H1 (cell line): ENCODE results near the gene SH3BGRL3. TPM values are rescaled to one million over a fixed set of nuclear protein-coding genes. Genes with fewer than 3 reads are reported as not detected.

Experiments
- CTCF ChIA-PET: fragments of 300-600 bp; sonication (Branson Sonifier 250); formaldehyde crosslinking; loops from one replicate; lab custom pipeline; 2021; ENCODE audit not compliant: partially characterized antibody; lab: Charles Lee
- POLR2A ChIA-PET: fragments of 300-600 bp; sonication (Branson Sonifier 250); formaldehyde crosslinking; loops from one replicate; lab custom pipeline; 2021; ENCODE audit warnings: inconsistent platforms; ENCODE audit not compliant: partially characterized antibody; lab: Charles Lee
- DNase-seq, 2 experiments: peaks; one replicate each; pipeline versions ENCODE4 v3.0.0 to v3.0.0-alpha.2; 2010 to 2022; ENCODE audit warnings: low spot score in 2 of 2, low read depth in 1 of 2, mixed read lengths in 1 of 2
- FAIRE-seq: peaks from 2 replicates; lab custom pipeline; 2011; peaks lifted over from hg19 to GRCh38; lab: Jason Lieb, UNC
- H2AFZ ChIP-seq: 2 replicates; pipeline ENCODE4 v1.8.1; 2012; ENCODE audit warnings: low read length, inconsistent platforms
- H2AK5ac ChIP-seq: 2 replicates; pipeline ENCODE4 v1.6.1; 2013; ENCODE audit warnings: low read depth, low read length
- H2BK120ac ChIP-seq: replicated peaks from 2 replicates; pipeline ENCODE3; 2013; ENCODE audit warnings: low read depth, low read length, inconsistent platforms
- H2BK12ac ChIP-seq: 2 replicates; pipeline ENCODE4 v1.6.1; 2013; ENCODE audit warnings: low read depth, low read length
- H2BK15ac ChIP-seq: 2 replicates; pipeline ENCODE4 v1.6.1; 2013; ENCODE audit warnings: low read length
- H2BK20ac ChIP-seq: 2 replicates; pipeline ENCODE4 v1.6.1; 2013; ENCODE audit warnings: low read length
- H2BK5ac ChIP-seq: 2 replicates; pipeline ENCODE4 v1.6.1; 2013; ENCODE audit warnings: low read depth, low read length
- H3K14ac ChIP-seq: 2 replicates; pipeline ENCODE4 v1.6.1; 2013; ENCODE audit warnings: inconsistent platforms; ENCODE audit not compliant: insufficient read length
- H3K18ac ChIP-seq: 2 replicates; pipeline ENCODE4 v1.6.1; 2013; ENCODE audit warnings: low read length; ENCODE audit errors: extremely low read depth
- H3K23ac ChIP-seq: 2 replicates; pipeline ENCODE4 v1.6.1; 2013; ENCODE audit warnings: inconsistent platforms; ENCODE audit not compliant: insufficient read length
- H3K23me2 ChIP-seq: 2 replicates; pipeline ENCODE4 v1.6.1; 2013; ENCODE audit warnings: low read depth, low read length
- H3K27ac ChIP-seq: 2 replicates; pipeline ENCODE4 v1.6.1; 2011; ENCODE audit warnings: low read depth, low read length, inconsistent platforms
- H3K27me3 ChIP-seq, 4 experiments: replicated peaks in 1 of 4; 1 replicate in 1 of 4; 2 replicates in 3 of 4; pipeline versions ENCODE4 v1.6.1 to v1.8.1; 2011 to 2013; ENCODE audit warnings: low read length in 3 of 4, mild to moderate bottlenecking in 3 of 4, inconsistent platforms in 2 of 4, mixed read lengths in 2 of 4, moderate library complexity in 1 of 4; ENCODE audit not compliant: control insufficient read depth in 3 of 4, insufficient read depth in 3 of 4; ENCODE audit errors: extremely low read depth in 1 of 4
- H3K36me3 ChIP-seq, 4 experiments: 2 replicates each; pipeline versions ENCODE4 v1.6.1 to v1.8.1; 2011 to 2013; ENCODE audit warnings: mild to moderate bottlenecking in 4 of 4, low read length in 3 of 4, moderate library complexity in 2 of 4, control low read depth in 1 of 4, inconsistent platforms in 1 of 4; ENCODE audit not compliant: insufficient read depth in 4 of 4, control insufficient read depth in 2 of 4
- H3K4ac ChIP-seq: replicated peaks from 2 replicates; pipeline ENCODE3; 2013; ENCODE audit warnings: low read length, low read depth, mixed read lengths, inconsistent platforms; ENCODE audit not compliant: insufficient read length
- H3K4me1 ChIP-seq, 4 experiments: replicated peaks in 1 of 4; 1 replicate in 1 of 4; 2 replicates in 3 of 4; pipeline versions ENCODE4 v1.6.1 to v1.8.1; 2011 to 2013; ENCODE audit warnings: low read length in 3 of 4, inconsistent platforms in 2 of 4, mixed read lengths in 1 of 4; ENCODE audit not compliant: insufficient read depth in 4 of 4, control insufficient read depth in 3 of 4
- H3K4me2 ChIP-seq, 2 experiments: 2 replicates each; pipeline versions ENCODE4 v1.6.1 to v1.8.1; 2011 to 2013; ENCODE audit warnings: low read depth in 2 of 2, low read length in 2 of 2, control low read depth in 1 of 2, inconsistent platforms in 1 of 2, mild to moderate bottlenecking in 1 of 2; ENCODE audit not compliant: insufficient read depth in 1 of 2
- H3K4me3 ChIP-seq, 4 experiments: fragments of 200-600, 300-600 bp in 1 of 4; sonication (generic), shearing (Covaris generic), sonication (Bioruptor Twin) in 1 of 4; 2 replicates each; pipeline versions ENCODE4 v1.5.1 to v1.8.1; 2011 to 2016; ENCODE audit warnings: low read length in 4 of 4, low read depth in 3 of 4, control low read depth in 2 of 4, inconsistent platforms in 2 of 4, mild to moderate bottlenecking in 2 of 4, mixed read lengths in 1 of 4, moderate library complexity in 1 of 4; ENCODE audit not compliant: insufficient read depth in 2 of 4; ENCODE audit errors: extremely low read depth in 1 of 4
- H3K56ac ChIP-seq: replicated peaks from 2 replicates; pipeline ENCODE3; 2013; ENCODE audit warnings: low read depth, mild to moderate bottlenecking, mixed read lengths, low read length, inconsistent platforms; ENCODE audit not compliant: insufficient read length
- H3K79me1 ChIP-seq: 2 replicates; pipeline ENCODE4 v1.6.1; 2013; ENCODE audit warnings: low read depth, low read length, control low read depth
- H3K79me2 ChIP-seq, 2 experiments: 2 replicates each; pipeline versions ENCODE4 v1.6.1 to v1.8.1; 2012 to 2013; ENCODE audit warnings: low read length in 2 of 2, mild to moderate bottlenecking in 2 of 2, inconsistent platforms in 1 of 2; ENCODE audit not compliant: insufficient read depth in 2 of 2, control insufficient read depth in 1 of 2
- H3K9ac ChIP-seq, 4 experiments: replicated peaks in 1 of 4; 1 replicate in 1 of 4; 2 replicates in 3 of 4; pipeline versions ENCODE4 v1.6.1 to v1.8.1; 2011 to 2013; ENCODE audit warnings: low read depth in 3 of 4, low read length in 3 of 4, control low read depth in 2 of 4, mild to moderate bottlenecking in 2 of 4, moderate library complexity in 2 of 4, inconsistent platforms in 1 of 4; ENCODE audit errors: extremely low read depth in 1 of 4
- H3K9me3 ChIP-seq, 2 experiments: 2 replicates each; pipeline versions ENCODE4 v1.6.1 to v1.8.1; 2012 to 2013; ENCODE audit warnings: mild to moderate bottlenecking in 2 of 2, moderate library complexity in 2 of 2, control low read depth in 1 of 2, inconsistent platforms in 1 of 2, low read depth in 1 of 2, low read length in 1 of 2, mixed read lengths in 1 of 2; ENCODE audit not compliant: insufficient read depth in 2 of 2
- H4K20me1 ChIP-seq, 2 experiments: replicated peaks in 1 of 2; 2 replicates each; pipeline versions ENCODE3 to v1.8.1; 2011 to 2013; ENCODE audit warnings: inconsistent platforms in 2 of 2, low read length in 2 of 2, mild to moderate bottlenecking in 1 of 2; ENCODE audit not compliant: insufficient read depth in 2 of 2, control insufficient read depth in 1 of 2
- H4K5ac ChIP-seq: 2 replicates; pipeline ENCODE4 v1.6.1; 2013; ENCODE audit warnings: low read length, low read depth, mixed read lengths, inconsistent platforms; ENCODE audit not compliant: insufficient read length
- H4K8ac ChIP-seq: 2 replicates; pipeline ENCODE4 v1.8.0; 2013; ENCODE audit warnings: mild to moderate bottlenecking, moderate library complexity, low read length, inconsistent platforms; ENCODE audit not compliant: insufficient read depth; ENCODE audit errors: extremely low read depth
- H4K91ac ChIP-seq: replicated peaks from 2 replicates; pipeline ENCODE3; 2013; ENCODE audit warnings: low read length, mixed read lengths, inconsistent platforms; ENCODE audit not compliant: insufficient read length
- BACH1 ChIP-seq: IDR thresholded peaks from 2 replicates; pipeline ENCODE4 v1.6.1; 2012; ENCODE audit warnings: low read length, improper control_type of control experiment
- CEBPB ChIP-seq: IDR thresholded peaks from 2 replicates; pipeline ENCODE4 v1.6.1; 2012; ENCODE audit warnings: low read depth, low read length
- CTBP2 ChIP-seq: IDR thresholded peaks from 2 replicates; pipeline ENCODE4 v1.7.0; 2011; ENCODE audit warnings: borderline replicate concordance, mild to moderate bottlenecking, moderate library complexity, mixed read lengths, low read length; ENCODE audit not compliant: insufficient read depth, insufficient read length
- E2F6 ChIP-seq: IDR thresholded peaks from 2 replicates; pipeline ENCODE4 v1.6.1; 2012; ENCODE audit warnings: inconsistent platforms
- EP300 ChIP-seq, 2 experiments: IDR thresholded peaks; 1 replicate in 1 of 2; 2 replicates in 1 of 2; pipeline ENCODE4 v1.6.1; 2011 to 2012; ENCODE audit warnings: low read depth in 2 of 2, low read length in 2 of 2, mild to moderate bottlenecking in 2 of 2, borderline replicate concordance in 1 of 2, inconsistent platforms in 1 of 2, moderate library complexity in 1 of 2
- KDM5A ChIP-seq: fragments of 200-600 bp; IDR thresholded peaks from 2 replicates; pipeline ENCODE4 v1.7.1; 2012; ENCODE audit warnings: mild to moderate bottlenecking, low read length, inconsistent platforms, mixed read lengths
- MAX ChIP-seq: IDR thresholded peaks from 2 replicates; pipeline ENCODE4 v1.6.1; 2012; ENCODE audit warnings: inconsistent platforms
- PHF8 ChIP-seq: fragments of 200-600 bp; sonication (generic); conservative IDR thresholded peaks from 2 replicates; pipeline ENCODE4 v1.7.1; 2012; ENCODE audit warnings: low read depth, mild to moderate bottlenecking, inconsistent platforms, low read length, moderate library complexity
- POLR2A ChIP-seq, 2 experiments: IDR thresholded peaks; 1 replicate in 1 of 2; 2 replicates in 1 of 2; pipeline ENCODE4 v1.6.1; 2011; ENCODE audit warnings: low read depth in 2 of 2, low read length in 2 of 2, mild to moderate bottlenecking in 2 of 2; ENCODE audit errors: control extremely low read depth in 1 of 2
- RBBP5 ChIP-seq: IDR thresholded peaks from 2 replicates; pipeline ENCODE4 v1.7.1; 2012; ENCODE audit warnings: low read depth, mild to moderate bottlenecking, inconsistent platforms, low read length, moderate library complexity, borderline replicate concordance
- SAP30 ChIP-seq: fragments of 300-600 bp; sonication (generic); IDR thresholded peaks from 2 replicates; pipeline ENCODE4 v1.7.1; 2012; ENCODE audit warnings: low read length, moderate library complexity, mild to moderate bottlenecking, inconsistent platforms; ENCODE audit not compliant: insufficient read depth, insufficient replicate concordance
- SP1 ChIP-seq: IDR thresholded peaks from 2 replicates; pipeline ENCODE4 v1.6.1; 2011; ENCODE audit warnings: low read depth, low read length
- TCF12 ChIP-seq: IDR thresholded peaks from 2 replicates; pipeline ENCODE4 v1.6.1; 2011; ENCODE audit warnings: low read depth, mild to moderate bottlenecking, low read length
- WGBS, 2 experiments: shearing (Covaris generic) in 1 of 2; methylation state at CpG; one replicate each; pipeline versions ENCODE4 v1.1.6 to v1.1.7; 2013 to 2015; ENCODE audit warnings: low lambda C conversion rate in 2 of 2, mixed read lengths in 2 of 2, inconsistent platforms in 1 of 2, low coverage in 1 of 2, missing lambda C conversion rate in 1 of 2; ENCODE audit not compliant: insufficient replicate concordance in 2 of 2, insufficient coverage in 1 of 2, insufficient read length in 1 of 2; ENCODE audit errors: extremely low coverage in 1 of 2, missing lambda C conversion rate in 1 of 2; 5-methylcytosine and 5-hydroxymethylcytosine counted together
- polyA plus RNA-seq, 7 experiments: library from polyadenylated mRNA; depleted of rRNA in 3 of 7; stranded (reverse) in 5 of 7; unstranded in 2 of 7; fragments of >200 nt in 5 of 7; fragments of 200-250 nt in 2 of 7; gene quantifications; 1 replicate in 5 of 7; 2 replicates in 1 of 7; 4 replicates in 1 of 7; pipeline versions ENCODE4 v1.2.1 to v1.2.3, GENCODE V29; 2011 to 2013; ENCODE audit warnings: missing spikeins in 2 of 7, mixed read lengths in 2 of 7
- total RNA-seq: library from RNA; stranded (reverse); fragmentation: NEBNext Ultra II Directional; extraction: Animal tissue kit (Norgen Biotek cat#: 25700); gene quantifications from 2 replicates; pipeline ENCODE4 v1.2.1, GENCODE V29; 2021

Gene SH3BGRL3
- total and polyA plus RNA-seq, 2 of the 8 experiments (the other 6 are each of a cell fraction or from before 2014, with no cell fraction given): 77.8 to 107 TPM

GRCh38 chr1:26314501-26314900 lies 34.6 kb downstream of the SH3BGRL3 start:
- ChIA-PET POLR2A (interaction anchor here (1.2 to 2.1 kb wide), 4 partner anchors 14 to 40 kb away, joined by 3 to 9 read pairs (median 6); partner anchors contain the start of gene CRYBG2), CTCF (interaction anchor here (0.8 to 57.0 kb wide), 7 partner anchors 17 to 124 kb away, joined by 3 to 1530 read pairs (median 3); partner anchors contain the start of genes CATSPER4, SH3BGRL3 and UBXN11)
- no peak overlapping the region for H2BK15ac ChIP-seq
- TF ChIP-seq KDM5A (no peak), BACH1 (no peak), RBBP5 (no peak), CTBP2 (no peak), POLR2A (IDR thresholded peaks at IDR 0.05; ENCODE audit: control extremely low read depth in 1 of 2, low read depth in 2 of 2, low read length in 2 of 2) (no peak), TCF12 (no peak), SAP30 (no peak), EP300 (IDR thresholded peaks at IDR 0.05; ENCODE audit: borderline replicate concordance in 1 of 2, low read depth in 2 of 2, low read length in 2 of 2) (no peak), E2F6 (no peak), CEBPB (no peak), SP1 (no peak), PHF8 (no peak), MAX (no peak)

More at GRCh38 chr1:26314501-26314900, 34.6 kb downstream of the SH3BGRL3 start:
- 85% methylated on average over 5 of the region's 5 CpGs; no CpG with 5 or more reads in 1 of the 2 experiments for WGBS, 2 experiments
- no peak overlapping the region for H3K23ac ChIP-seq
- no peak overlapping the region for H4K5ac ChIP-seq
- H4K91ac ChIP-seq: no peak overlapping the region
- no peaks in the 10 kb centered on the region for H3K36me3 ChIP-seq
- no peak overlapping the region for H3K56ac ChIP-seq
- H3K27ac ChIP-seq: no peak overlapping the region
- H2BK5ac ChIP-seq: no peak overlapping the region
- H2BK20ac ChIP-seq: no peak overlapping the region
- H3K18ac ChIP-seq: no peak overlapping the region
- no peak overlapping the region for H3K4ac ChIP-seq
- no peak overlapping the region for H3K9ac ChIP-seq
- no peak overlapping the region for H3K4me2 ChIP-seq
- no peaks in the 10 kb centered on the region for H3K27me3 ChIP-seq
- H2AK5ac ChIP-seq: no peak overlapping the region
- peaks cover 4 to 16% (median 8%) of the 10 kb centered on the region in 4 experiments for H3K4me1 ChIP-seq
- H3K14ac ChIP-seq: no peak overlapping the region
- no peaks in the 10 kb centered on the region for H3K79me1 ChIP-seq
- no peaks in the 10 kb centered on the region for H3K9me3 ChIP-seq
- H4K20me1 ChIP-seq: no peaks in the 10 kb centered on the region
- FAIRE-seq: no peak
- DNase-seq: no peak
- H2BK12ac ChIP-seq: no peak overlapping the region
- no peaks in the 10 kb centered on the region for H3K23me2 ChIP-seq
- H3K4me3 ChIP-seq: no peak overlapping the region
- no peaks in the 10 kb centered on the region for H3K79me2 ChIP-seq
- H2BK120ac ChIP-seq: no peak overlapping the region
- H2AFZ ChIP-seq: no peak overlapping the region
- no peak overlapping the region for H4K8ac ChIP-seq
